Suppressor macrophage (primary cell): ENCODE results near the gene ERN2.

ENCODE experiments used
- DNase-seq, 4 experiments: peaks; one replicate each; pipeline ENCODE4 v3.0.0-alpha.2; 2020 to 2022

ERN2 gene

GRCh38 chr16:23687034-23687808 lies 25.8 kb downstream of the ERN2 start:
- no peak for DNase-seq

- no peak for DNase-seq
These were observed 29.5 kb downstream of the ERN2 start for GRCh38 chr16:23683487-23683886.

GRCh38 chr16:23682181-23682580 lies 30.8 kb downstream of the ERN2 start:
- peak; percentile 27 to 73 (median 56) for DNase-seq

DNA sequence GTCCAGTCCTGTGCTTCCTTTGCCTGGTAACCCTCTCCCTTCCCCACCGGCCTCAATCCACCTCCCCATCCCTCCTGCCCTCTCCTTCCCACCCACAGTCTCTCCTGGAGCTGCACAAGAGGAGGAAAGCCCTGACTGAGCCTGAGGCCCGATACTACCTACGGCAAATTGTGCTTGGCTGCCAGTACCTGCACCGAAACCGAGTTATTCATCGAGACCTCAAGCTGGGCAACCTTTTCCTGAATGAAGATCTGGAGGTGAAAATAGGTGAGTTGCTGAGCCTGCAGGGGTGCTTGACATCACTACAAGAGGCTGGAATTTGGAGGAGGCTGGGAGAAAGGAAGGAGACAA lies 33.1 kb downstream of the ERN2 start:
- DNase-seq: no peak

DNA sequence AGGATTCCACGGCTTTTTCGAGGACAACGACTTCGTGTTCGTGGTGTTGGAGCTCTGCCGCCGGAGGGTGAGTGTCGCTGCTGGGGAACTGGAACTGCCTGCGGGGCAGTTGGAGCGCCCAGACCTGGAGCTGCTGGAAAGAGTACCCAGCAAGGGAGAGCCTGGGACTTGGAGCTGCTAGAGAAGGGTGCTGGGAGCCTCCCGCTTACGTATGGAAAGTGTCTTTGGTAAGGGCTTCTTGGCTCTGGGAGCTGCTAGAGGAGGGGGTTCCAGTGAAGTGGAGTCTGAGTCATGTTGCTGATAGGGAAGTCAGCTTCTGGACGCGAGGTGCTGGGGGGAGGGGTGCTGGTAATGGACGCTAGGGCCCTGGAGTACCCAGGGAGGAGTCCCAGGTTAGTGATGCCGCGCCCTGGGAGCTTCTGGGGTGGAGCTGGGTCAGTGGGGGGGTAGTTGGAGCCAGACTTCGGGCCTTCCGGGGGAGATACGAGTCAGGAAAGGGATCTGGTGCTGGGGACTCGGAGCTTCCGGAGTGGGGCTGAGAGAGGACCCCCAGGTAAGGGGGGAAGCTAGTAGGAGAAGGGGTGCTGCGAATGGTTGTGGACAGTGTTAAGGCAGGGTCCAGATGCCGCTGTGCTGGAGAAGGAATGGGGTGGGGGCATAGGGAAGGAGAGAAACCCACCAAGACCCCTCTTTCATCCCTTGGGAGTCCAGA lies 33.6 kb downstream of the ERN2 start:
- DNase-seq: peak; percentile 37 to 69 (median 58)

DNA sequence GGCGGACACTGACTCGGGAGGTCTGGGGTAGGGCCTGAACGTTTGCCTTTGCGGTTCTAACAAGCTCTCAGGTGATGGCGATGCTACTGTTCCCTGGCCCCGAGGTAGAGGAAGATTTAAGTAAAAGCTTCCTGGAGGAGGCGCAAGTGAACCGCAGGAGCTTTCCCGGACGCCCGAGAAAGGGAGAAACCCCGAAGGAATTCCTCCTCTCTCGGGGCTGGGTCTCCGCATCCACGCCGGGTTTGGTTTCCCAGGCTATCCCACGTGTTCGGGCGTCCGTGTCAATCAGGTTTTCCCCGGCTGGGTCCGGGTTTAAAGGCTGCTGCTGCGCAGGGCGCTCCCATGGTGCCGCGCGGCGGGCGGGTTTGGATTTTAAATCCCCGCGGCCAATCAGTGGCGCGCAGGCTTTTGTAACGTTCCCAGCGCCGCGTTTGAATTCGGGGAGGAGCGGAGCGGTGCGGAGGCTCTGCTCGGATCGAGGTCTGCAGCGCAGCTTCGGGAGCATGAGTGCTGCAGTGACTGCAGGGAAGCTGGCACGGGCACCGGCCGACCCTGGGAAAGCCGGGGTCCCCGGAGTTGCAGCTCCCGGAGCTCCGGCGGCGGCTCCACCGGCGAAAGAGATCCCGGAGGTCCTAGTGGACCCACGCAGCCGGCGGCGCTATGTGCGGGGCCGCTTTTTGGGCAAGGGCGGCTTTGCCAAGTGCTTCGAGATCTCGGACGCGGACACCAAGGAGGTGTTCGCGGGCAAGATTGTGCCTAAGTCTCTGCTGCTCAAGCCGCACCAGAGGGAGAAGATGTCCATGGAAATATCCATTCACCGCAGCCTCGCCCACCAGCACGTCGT lies 34.4 kb downstream of the ERN2 start, which contains the start of gene PLK1:
Gene PLK1 (plus strand): TSS at position 460 of the 844 bp plus-strand sequence. CDS start 44 bp downstream, at position 504.
- peak; percentile 85 to 94 (median 88) for DNase-seq

DNA sequence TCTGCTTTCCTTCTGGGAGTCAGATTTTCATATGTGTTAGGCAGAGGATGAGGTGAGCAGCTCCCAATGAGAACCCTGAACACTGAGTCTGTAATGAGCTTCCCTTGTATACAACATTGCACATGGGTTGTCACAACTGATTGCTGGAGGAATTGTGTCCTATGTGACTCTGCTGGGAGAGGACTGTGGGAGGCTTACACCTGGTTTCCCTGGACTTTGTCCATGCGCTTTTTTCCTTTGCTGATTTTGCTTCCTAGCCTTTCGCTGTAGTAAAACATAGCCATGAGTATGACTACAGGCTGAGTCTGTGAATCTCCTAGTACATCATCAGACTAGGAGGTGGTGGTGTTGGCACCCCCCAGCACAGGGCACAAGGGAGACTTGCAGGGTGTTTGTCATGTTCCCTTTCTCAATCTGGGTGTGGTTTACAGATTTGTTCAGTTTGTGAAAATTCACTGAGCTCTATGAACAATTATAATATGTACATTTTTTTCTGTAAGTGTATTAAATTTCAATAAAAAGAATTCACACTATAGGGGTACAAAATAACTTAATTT lies 36.0 kb downstream of the ERN2 start:
- DNase-seq: no peak

- DNase-seq: no peak
These were observed 38.9 kb downstream of the ERN2 start for GRCh38 chr16:23673971-23674614.

- peak in 2 of 4 experiments; percentile 22 to 28 for DNase-seq
These were observed 42.8 kb downstream of the ERN2 start for GRCh38 chr16:23670137-23670776.

DNA sequence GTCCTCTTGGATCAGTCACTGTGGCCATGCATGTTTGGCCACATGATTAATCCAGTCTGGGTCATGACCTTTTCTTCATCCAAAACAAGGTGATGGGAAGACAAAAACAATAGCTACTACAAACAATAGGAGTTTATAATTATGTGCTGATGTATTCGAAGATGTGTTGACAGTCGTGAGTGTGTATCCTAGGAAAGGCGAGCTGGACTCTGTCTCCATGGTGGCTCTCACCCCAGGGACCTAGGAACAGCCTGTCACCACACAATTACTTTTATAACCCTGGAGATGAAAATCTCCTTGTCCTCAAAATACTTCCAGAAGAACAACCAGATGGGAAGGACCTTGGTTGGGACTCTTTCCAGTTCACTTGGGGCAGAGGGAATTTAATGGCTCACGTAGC lies 44.1 kb downstream of the ERN2 start:
- DNase-seq: no peak

GRCh38 chr16:23668225-23668624 lies 44.8 kb downstream of the ERN2 start:
- no peak for DNase-seq

DNA sequence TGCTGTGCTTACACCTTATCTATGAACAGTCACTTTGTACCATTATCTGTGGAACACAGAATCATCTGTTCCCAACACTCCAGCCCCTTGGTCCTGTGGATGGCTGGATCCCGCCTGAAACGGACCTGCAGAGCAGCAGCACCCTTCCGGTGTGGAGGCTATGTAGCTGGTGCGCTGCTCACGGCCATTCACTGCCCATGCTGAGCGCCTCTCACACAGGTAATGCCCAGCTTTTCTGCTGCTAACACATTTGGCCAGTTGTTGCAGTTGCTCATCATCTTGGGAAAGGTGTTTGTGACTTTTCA lies 45.7 kb downstream of the ERN2 start:
- DNase-seq: no peak

DNA sequence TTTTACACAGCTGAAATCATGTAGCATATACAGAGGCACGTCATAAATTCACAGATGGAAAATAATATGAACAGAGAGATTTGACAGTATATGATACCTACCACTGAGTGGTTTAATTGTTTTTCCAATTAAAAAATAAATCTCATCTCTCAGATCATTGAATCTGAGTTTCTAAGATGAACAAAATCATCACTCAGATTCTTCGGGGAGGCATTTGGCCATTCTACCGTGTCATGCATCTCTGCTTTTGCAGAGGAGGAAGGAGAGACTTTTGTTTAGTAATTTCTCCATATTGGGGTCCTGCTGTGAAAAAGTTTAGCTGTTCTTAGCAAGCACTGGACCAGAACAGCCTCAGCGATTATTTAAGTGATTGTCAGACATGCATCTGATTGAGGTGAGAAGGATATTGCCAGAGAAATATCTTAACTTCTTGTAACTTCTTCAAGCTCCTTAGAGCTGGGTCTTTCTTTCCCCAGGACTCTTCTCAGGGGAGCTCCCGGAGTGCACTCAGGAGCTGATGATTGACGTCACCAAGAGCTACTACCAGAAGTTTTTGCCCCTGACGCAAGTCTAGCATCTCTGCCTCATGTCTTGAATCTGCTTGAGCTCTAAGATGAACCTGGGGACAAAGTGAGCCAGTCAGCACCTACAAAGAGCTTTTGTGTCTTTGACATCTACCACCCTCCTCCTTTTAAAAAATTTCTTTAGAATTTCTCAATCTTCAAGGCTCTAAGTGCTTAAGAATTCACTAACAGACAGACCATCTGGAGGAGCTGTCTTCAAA lies 46.3 kb downstream of the ERN2 start:
- DNase-seq: no peak

DNA sequence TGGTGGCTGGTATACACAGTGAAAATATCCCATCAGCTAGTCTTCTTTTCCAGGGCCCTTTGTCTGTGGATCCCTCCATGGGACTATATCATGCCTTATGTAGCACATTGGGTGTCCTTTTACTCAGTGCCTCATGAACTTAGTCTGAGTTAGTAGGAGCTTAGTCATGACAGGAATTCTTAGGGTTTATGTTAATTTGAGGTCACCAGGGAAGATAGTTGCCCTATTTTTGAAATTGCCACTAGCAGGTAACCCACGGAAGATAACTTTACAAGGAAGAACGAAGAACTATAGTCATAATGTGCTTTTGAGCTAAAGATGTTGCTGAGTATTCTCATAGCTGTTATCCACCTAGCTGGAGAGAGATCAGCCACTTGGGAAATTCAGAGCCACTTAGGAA lies 49.1 kb downstream of the ERN2 start:
- no peak for DNase-seq

- DNase-seq: no peak
These were observed 61.0 kb downstream of the ERN2 start for GRCh38 chr16:23651943-23652468.

DNA sequence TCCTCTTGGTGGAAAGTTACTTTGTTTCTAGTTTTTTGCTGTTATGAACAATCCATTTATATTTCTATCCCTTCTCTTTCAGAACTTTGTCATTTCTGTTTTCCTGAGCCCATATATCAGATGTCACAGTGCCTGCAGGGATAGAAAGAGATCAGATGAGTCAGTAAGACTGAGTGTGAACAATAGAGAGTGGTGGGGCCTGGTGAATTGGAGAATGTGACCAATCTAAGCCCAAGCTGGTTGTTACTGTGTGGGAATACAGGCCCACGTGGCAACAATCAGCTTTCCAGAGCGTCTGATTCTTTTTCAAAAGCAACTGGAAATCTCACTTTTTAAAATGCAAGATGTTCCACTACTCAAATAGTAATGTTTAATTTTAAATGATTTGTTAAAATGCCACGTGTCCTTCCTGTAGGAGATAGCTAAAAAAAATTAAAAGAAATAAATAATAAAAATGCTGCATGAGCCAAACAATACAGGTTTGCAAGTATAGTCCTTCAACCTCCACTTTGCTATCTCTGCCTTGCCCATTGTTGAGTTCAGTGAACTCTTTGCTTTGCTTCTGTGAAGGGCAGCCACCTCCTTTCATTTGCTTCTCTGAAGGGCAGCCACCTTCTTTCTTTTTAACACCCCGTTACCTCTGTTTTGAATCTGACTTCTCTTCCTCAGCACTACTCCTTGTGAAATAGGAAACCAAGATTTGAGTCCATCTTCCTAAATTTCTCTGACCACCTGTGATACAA lies 62.2 kb downstream of the ERN2 start:
- DNase-seq: no peak

GRCh38 chr16:23642246-23642774 lies 70.7 kb downstream of the ERN2 start:
- no peak for DNase-seq

DNA sequence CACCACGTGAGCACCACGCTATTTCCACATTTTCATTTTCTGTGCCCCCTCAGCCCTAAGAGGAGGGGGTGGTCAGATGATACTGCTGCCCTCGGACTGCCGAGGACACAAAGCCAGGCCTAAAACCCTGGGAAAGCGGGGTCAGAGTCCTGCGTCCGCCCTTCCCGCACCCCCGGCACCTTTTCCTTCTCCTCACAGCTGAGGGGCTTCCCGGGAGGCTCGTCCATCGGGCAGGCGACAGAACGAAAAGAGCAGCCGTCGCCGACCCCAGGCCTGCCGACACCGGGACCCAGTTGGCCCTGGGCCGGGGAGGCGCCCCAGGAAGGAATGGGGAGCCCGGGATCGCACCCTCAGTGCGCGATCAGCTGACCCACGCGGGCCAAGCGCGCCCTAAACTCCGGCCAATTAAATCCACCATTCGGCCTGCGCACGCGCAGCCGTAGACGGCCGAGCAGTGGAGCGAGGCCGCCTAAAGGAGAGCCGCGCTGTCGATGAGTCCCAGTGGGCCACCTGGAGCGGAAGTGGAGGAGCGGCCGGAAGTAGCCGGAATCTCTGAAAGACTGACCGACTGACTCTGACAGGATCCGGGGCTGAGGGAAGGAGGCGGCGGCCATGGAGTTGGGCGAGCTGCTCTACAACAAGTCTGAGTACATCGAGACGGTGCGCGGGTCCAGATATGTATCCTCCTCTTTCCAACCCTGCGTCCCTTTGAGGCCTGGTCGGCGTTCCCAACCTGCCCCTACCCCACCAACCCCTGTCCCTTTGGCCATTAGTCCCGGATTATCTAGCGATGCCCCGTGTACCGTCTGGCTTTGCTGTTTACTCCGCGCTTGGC lies 71.9 kb downstream of the ERN2 start, which contains the start of the genes DCTN5 and PALB2:
Gene DCTN5 (plus strand): TSS at position 536 of the 835 bp plus-strand sequence. CDS start 77 bp downstream, at position 613.
Gene PALB2 (minus strand): TSS at position 380 of the 835 bp plus-strand sequence. CDS start 153 bp downstream, at position 227.
- DNase-seq: peak; percentile 97 to 98 (median 98)

GRCh38 chr16:23640615-23640930 lies 72.4 kb downstream of the ERN2 start:
- peak in 1 of 4 experiments; percentile 42 for DNase-seq
